ENCODE measurements around the gene MTF1. TPM values are rescaled to one million over a fixed set of nuclear protein-coding genes. Genes with fewer than 3 reads are reported as not detected.
A peak's percentile ranks its signal among the peaks of the same experiment; 100 is the strongest.
"Not testable (repeated sequence)": the region's sequence is repeated elsewhere in the genome, so short reads cannot be mapped to it uniquely, and the experiment has no call there.

The MTF1 gene
- total RNA-seq, 1 donor, result 4.3 TPM

GRCh38 chr1:37902983-37903382 lies 43.6 kb upstream of the MTF1 start:
- Histone ChIP-seq H3K4me3 (ENCODE audit: insufficient read depth, low read length) (no peak overlapping the region), H3K4me2 (ENCODE audit: insufficient read depth, low read length) (no peak overlapping the region), H3K9me3 (ENCODE audit: low read depth, low read length) (no peaks in the 10 kb centered on the region), H3K79me2 (ENCODE audit: insufficient read depth, low read length) (no peaks in the 10 kb centered on the region), H2AFZ (ENCODE audit: low read length) (no peak overlapping the region), H3K27me3 (ENCODE audit: insufficient read depth, low read length) (no peaks in the 10 kb centered on the region), H3K36me3 (ENCODE audit: insufficient read depth, low read length) (peaks cover 2% of the 10 kb centered on the region), H4K20me1 (ENCODE audit: insufficient read depth, low read length) (no peaks in the 10 kb centered on the region), H3K4me1 (ENCODE audit: insufficient read depth, low read length) (peaks cover 4% of the 10 kb centered on the region), H3K27ac (ENCODE audit: low read depth, low read length) (no peak overlapping the region)
- no peak for DNase-seq (ENCODE audit: insufficient read length, low spot score, missing footprints)
- TF ChIP-seq CTCF (IDR thresholded peaks at IDR 0.05; ENCODE audit: extremely low read depth, low read depth, low read length), result no peak

GRCh38 chr1:37901893-37902225 lies 42.5 kb upstream of the MTF1 start:
- H3K4me2 ChIP-seq (ENCODE audit: insufficient read depth, low read length), result no peak overlapping the region
- TF ChIP-seq CTCF (IDR thresholded peaks at IDR 0.05; ENCODE audit: extremely low read depth, low read depth, low read length), result no peak
- no peaks in the 10 kb centered on the region for H3K4me1 ChIP-seq (ENCODE audit: insufficient read depth, low read length)
- no peak overlapping the region for H2AFZ ChIP-seq (ENCODE audit: low read length)
- H3K27ac ChIP-seq (ENCODE audit: low read depth, low read length), result no peak overlapping the region
- H3K4me3 ChIP-seq (ENCODE audit: insufficient read depth, low read length), result no peak overlapping the region
- DNase-seq (ENCODE audit: insufficient read length, low spot score, missing footprints), result no peak
- H4K20me1 ChIP-seq (ENCODE audit: insufficient read depth, low read length), result no peaks in the 10 kb centered on the region
- peaks cover 2% of the 10 kb centered on the region for H3K36me3 ChIP-seq (ENCODE audit: insufficient read depth, low read length)
- H3K9me3 ChIP-seq (ENCODE audit: low read depth, low read length), result no peaks in the 10 kb centered on the region
- H3K27me3 ChIP-seq (ENCODE audit: insufficient read depth, low read length), result no peaks in the 10 kb centered on the region
- H3K79me2 ChIP-seq (ENCODE audit: insufficient read depth, low read length), result no peaks in the 10 kb centered on the region

- no peak overlapping the region for H3K27ac ChIP-seq (ENCODE audit: low read depth, low read length)
- no peaks in the 10 kb centered on the region for H3K27me3 ChIP-seq (ENCODE audit: insufficient read depth, low read length)
- peak; percentile 11 for DNase-seq (ENCODE audit: insufficient read length, low spot score, missing footprints)
- H4K20me1 ChIP-seq (ENCODE audit: insufficient read depth, low read length), result no peaks in the 10 kb centered on the region
- no peak overlapping the region for H3K4me3 ChIP-seq (ENCODE audit: insufficient read depth, low read length)
- H3K36me3 ChIP-seq (ENCODE audit: insufficient read depth, low read length), result peaks cover 2% of the 10 kb centered on the region
- no peak overlapping the region for H2AFZ ChIP-seq (ENCODE audit: low read length)
- TF ChIP-seq CTCF (IDR thresholded peaks at IDR 0.05; ENCODE audit: extremely low read depth, low read depth, low read length), result no peak
- no peaks in the 10 kb centered on the region for H3K9me3 ChIP-seq (ENCODE audit: low read depth, low read length)
- no peak overlapping the region for H3K4me2 ChIP-seq (ENCODE audit: insufficient read depth, low read length)
- no peaks in the 10 kb centered on the region for H3K4me1 ChIP-seq (ENCODE audit: insufficient read depth, low read length)
- H3K79me2 ChIP-seq (ENCODE audit: insufficient read depth, low read length), result no peaks in the 10 kb centered on the region
Measured at GRCh38 chr1:37901191-37901892, 42.0 kb upstream of the MTF1 start.

- H3K9me3 ChIP-seq (ENCODE audit: low read depth, low read length); H3K79me2 ChIP-seq (ENCODE audit: insufficient read depth, low read length); H3K27ac ChIP-seq (ENCODE audit: low read depth, low read length); H3K4me2 ChIP-seq (ENCODE audit: insufficient read depth, low read length); H3K36me3 ChIP-seq (ENCODE audit: insufficient read depth, low read length); H3K4me1 ChIP-seq (ENCODE audit: insufficient read depth, low read length); H3K4me3 ChIP-seq (ENCODE audit: insufficient read depth, low read length); H4K20me1 ChIP-seq (ENCODE audit: insufficient read depth, low read length); H2AFZ ChIP-seq (ENCODE audit: low read length); DNase-seq (ENCODE audit: insufficient read length, low spot score, missing footprints); H3K27me3 ChIP-seq (ENCODE audit: insufficient read depth, low read length): not testable (repeated sequence)
Measured at GRCh38 chr1:37897563-37897962, 38.2 kb upstream of the MTF1 start.
